GM10266 (cell line): ENCODE results near the gene DNAAF5.
"Not testable (repeated sequence)": the region's sequence is repeated elsewhere in the genome, so short reads cannot be mapped to it uniquely, and the experiment has no call there.

ENCODE experiments used
- DNase-seq: peaks from one replicate; pipeline ENCODE4 v3.0.0; 2012; ENCODE audit errors: extremely low spot score
- CTCF ChIP-seq: IDR thresholded peaks from 2 replicates; pipeline ENCODE4 v1.5.1; 2012; ENCODE audit warnings: mild to moderate bottlenecking, low read depth; ENCODE audit not compliant: control insufficient read depth, insufficient read depth; ENCODE audit errors: missing control alignments

DNAAF5 gene

GRCh38 chr7:785416-785815 is 58.9 kb downstream of the DNAAF5 start:
- no peak for TF ChIP-seq CTCF
- no peak for DNase-seq

GRCh38 chr7:786472-787255 is 60.2 kb downstream of the DNAAF5 start:
- peak; percentile 87 for TF ChIP-seq CTCF
- peak; percentile 91 for DNase-seq

- no peak for TF ChIP-seq CTCF
- no peak for DNase-seq
Measured at GRCh38 chr7:787332-788240, 61.1 kb downstream of the DNAAF5 start.

DNA sequence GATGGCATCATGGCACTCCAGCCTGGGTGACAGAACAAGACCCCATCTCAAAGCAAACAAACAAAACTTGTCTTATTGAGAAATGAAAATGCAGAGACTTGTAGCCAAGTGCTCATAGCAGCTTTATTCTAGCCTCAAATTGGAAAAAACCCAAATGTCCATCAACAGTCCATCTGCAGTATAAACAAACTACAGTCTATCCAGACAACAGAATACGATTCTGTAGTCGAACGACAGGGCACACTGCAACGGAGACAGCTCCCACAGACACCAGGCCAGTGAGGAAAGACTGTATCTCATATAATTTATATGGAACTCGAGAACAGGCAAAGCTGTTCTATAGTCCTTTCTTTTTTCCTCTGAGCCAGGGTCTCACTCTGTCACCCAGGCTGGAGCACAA is 65.0 kb downstream of the DNAAF5 start:
- TF ChIP-seq CTCF: no peak
- DNase-seq: no peak

DNA sequence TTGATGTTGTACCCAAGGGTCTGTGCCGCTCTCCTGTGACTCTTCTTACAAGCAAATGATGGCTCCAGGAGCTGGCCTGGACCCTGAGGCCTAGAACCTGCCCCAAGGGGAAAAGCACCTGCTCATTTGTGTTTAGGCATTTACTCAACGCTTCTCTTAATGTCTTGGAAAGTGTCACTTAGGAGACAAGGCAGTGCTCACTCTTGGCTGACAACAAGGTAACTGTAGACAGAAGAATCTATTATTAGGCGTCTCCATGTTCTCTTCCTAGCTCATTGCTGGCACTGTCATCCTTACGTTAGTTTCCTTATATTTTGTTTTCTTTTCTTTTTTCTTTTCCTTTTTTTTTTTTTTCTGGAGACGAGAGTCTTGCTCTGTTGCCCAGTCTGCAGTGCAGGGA is 67.7 kb downstream of the DNAAF5 start:
- no peak for TF ChIP-seq CTCF
- no peak for DNase-seq

DNA sequence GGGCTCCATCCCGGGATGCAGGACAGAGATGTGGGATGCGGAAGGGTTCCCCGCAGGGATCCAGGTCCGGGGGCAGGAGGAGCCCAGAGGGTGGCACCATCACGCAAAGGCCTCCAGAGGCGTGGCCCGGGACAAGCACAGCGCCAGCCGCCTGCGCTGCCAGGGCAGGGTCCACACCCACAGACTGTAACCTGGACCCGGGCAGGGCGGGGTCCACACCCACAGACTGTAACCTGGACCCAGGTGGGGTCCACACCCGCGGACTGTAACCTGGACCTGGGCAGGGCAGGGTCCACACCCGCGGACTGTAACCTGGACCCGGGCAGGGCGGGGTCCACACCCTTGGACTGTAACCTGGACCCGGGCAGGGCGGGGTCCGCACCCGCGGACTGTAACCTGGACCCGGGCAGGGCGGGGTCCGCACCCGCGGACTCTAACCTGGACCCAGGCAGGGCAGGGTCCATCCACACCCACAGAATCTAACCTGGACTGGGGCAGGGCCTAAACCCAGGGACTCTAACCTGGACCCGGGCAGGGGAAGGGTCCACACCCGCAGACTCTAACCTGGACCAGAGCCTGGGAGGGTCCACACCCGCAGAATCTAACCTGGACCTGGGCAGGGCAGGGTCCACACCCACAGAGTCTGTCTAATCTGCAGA is 68.3 kb downstream of the DNAAF5 start:
- TF ChIP-seq CTCF: no peak
- DNase-seq: no peak

GRCh38 chr7:796434-797169 is 70.1 kb downstream of the DNAAF5 start:
- DNase-seq: not testable (repeated sequence)
